GM12892 (cell line): Measurements from ENCODE around the gene PLA2G4F.

ENCODE experiments used
- POLR2A ChIP-seq: IDR thresholded peaks from 2 replicates; pipeline ENCODE4 v1.6.1; 2011; ENCODE audit warnings: low read depth, low read length, control low read depth
- TAF1 ChIP-seq: IDR thresholded peaks from 2 replicates; pipeline ENCODE4 v1.6.1; 2011; ENCODE audit warnings: low read depth, mild to moderate bottlenecking, control low read depth, low read length, borderline replicate concordance

DNA sequence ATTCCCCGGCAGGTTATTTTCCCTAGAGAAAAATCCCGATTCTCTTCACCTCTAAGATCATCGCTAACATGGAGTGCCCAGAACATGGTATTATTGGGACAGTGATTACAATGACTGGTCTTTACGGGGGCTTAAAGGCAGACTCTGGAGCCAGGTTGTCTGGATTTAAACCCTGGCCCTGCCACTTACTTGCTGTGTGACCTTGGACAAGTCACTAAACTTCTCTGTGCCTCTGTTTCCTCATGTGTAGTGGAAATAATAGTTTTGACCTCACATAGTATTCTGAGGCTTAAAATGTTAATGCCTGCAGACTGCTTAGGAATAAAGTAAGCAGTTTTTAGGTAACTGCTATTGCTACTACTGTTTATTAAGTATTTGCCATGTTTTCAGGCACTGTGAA, 66.5 kb downstream of the PLA2G4F start:
- no peak for TF ChIP-seq POLR2A
- no peak for TF ChIP-seq TAF1
